GM19025 (cell line): ENCODE data around the gene DENND5B.
"Not testable (repeated sequence)": the region's sequence is repeated elsewhere in the genome, so short reads cannot be mapped to it uniquely, and the experiment has no call there.

Source experiments
- ATAC-seq: cut with Tn5 transposase; IDR thresholded peaks from one replicate; pipeline ENCODE4 v1.9.1; 2021; ENCODE audit warnings: mild to moderate bottlenecking, low read depth, moderate library complexity; ENCODE audit not compliant: unreplicated experiment

The DENND5B gene

DNA sequence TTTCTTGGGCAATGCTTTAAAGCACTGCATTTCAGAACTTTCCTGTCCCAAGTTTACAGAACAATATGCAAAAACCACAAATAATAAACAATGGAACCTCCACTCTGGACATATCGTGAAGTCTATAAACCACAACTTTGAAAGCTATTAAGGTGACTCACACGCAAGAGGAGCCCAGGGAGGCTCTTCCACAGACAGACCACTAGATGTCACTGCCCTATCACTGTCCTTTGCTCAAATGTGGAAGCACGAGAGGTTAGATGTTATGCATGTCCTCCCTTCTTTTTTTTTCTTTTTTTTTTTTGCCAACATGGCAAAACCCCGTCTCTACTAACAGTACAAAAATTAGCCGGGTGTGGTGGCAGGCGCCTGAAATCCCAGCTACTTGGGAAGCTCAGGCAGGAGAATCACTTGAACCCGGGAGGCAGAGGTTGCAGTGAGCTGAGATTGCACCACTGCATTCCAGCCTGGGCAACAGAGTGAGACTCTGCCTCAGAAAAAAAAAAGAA lies 187.8 kb downstream of the DENND5B start:
- peak; percentile 77 for ATAC-seq

DNA sequence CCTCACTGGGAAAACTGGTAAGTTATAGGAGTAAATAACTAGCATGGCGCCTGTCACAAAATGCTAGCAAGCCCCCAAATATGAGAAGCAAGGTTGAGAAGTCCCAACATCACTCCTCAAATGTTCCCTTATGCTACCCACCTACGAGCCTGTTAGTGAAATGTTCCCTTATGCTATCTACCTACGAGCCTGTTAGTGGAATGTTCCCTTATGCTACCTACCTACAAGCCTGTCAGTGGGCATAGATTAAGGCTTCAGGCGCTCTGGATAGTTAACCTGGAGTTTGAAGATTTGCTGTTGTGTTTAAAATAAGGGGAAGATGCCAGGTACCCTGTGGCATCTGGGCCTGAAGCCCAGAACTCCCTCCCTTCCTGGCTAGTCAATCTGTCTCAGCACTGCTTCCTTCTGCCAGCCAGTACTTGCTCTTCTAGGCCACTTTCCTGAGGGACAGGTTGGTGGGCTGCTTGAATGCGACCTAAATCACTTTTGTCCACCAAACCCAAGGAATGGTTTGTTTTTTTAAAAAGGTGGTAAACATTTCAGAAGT lies 197.9 kb downstream of the DENND5B start:
- ATAC-seq, result no peak

DNA sequence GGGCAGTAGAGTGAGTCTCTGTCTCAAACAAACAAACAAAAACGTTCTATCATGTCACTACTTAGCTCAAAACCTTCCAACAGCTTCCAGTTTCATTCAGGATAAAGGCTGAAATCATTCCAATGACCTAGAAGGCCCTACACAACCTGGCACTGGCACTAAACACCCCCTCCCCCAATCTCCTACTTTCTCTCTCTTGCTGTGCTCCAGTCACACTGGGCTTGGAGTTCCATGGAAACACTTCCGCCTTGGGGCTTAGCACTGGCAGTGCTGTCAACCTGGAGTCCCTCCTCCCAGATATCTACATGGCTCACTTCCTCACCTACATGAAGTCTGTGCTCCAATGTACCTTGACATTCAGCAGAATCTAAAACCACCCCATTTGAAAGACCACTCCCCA lies 199.9 kb downstream of the DENND5B start:
- ATAC-seq, result no peak

DNA sequence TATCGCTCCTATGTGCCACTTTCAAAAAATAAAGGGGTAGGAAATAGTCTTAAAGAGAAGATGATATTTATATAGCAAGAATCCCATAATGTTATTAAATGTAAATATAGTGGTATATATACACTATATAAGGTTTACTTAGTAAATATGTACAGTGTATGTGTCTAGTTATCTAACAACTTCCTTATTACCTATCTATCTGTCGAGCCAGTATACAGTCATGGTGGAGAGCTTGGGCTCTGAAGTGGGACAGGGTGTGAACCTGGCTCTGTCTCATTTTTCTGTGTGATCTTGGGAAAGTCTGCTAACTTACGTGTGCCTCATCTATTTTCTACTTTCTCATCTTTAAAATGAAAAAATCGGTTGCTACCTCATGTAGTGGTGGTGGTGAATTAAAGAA lies 202.2 kb downstream of the DENND5B start:
- ATAC-seq, result no peak

DNA sequence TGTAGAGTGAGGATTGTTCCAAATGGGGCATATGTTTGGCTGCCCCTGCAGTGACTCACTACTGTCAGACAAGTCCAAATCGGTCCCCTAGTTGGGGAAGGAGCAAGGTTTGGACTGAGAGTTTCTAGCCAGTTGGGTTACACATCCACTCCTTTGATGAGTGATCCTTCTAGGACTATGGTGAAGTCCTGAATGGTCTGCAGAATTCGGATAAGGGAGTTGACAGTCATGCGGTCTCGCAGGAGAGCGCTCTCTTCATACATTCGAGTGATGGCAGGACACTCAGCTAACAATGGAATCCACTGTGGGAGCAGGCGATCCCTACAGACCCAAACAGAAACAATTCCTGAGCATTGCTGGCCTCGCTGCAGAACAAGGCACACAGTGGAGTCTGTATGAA lies 203.5 kb downstream of the DENND5B start:
- no peak for ATAC-seq

DNA sequence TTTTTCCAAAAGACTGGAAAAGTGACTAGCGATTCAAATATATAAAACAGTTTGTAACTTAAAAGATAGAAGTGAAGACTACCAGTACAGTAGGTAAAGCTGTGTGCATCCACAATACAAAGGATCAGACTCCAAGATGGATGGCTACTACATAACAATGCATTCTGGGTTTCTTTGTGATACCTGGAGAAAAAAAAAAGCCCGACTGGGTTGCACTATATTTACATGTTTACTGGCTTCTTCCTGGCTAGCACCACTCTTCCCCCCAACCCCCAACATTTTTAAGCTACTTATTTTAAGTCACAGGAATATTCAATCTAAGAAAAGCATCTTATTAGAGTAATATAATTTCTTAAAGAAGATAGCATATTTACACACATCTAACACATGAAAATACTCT lies 203.9 kb downstream of the DENND5B start:
- no peak for ATAC-seq

DNA sequence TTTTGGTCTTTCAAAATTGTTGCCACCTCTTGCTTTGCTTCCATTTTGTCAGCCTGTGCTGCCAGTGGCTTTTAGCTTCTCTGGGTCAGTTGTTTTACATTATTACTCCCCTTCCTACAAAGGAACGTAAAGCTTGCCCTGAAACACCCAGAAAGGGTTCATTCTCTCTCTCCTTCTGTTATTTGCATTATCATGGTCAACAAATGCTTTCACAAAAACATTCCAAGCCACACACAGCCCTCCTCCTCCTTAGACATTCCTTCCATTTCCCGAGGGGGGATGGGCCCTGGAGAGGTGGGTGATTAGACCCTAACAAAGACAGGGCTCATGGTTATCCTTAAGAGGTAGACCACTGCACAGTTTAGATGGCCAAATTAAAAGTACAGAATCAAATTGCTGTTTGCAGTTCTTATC lies 204.6 kb downstream of the DENND5B start:
- ATAC-seq, result no peak

DNA sequence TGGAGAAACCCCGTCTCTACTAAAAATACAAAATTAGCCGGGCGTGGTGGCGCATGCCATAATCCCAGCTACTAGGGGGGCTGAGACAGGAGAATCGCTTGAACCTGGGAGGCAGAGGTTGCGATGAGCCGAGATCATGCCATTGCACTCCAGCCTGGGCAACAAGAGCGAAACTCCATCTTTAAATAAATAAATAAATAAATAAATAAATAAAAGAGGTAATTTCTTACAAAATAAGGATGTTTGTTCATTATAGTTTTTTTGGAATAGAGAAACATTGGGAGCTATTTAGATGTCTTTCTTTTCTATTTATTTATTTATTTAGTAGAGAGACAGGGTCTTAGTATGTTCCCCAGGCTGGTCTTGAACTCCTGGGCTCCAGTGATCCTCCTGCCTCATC lies 213.7 kb downstream of the DENND5B start:
- not testable (repeated sequence) for ATAC-seq

DNA sequence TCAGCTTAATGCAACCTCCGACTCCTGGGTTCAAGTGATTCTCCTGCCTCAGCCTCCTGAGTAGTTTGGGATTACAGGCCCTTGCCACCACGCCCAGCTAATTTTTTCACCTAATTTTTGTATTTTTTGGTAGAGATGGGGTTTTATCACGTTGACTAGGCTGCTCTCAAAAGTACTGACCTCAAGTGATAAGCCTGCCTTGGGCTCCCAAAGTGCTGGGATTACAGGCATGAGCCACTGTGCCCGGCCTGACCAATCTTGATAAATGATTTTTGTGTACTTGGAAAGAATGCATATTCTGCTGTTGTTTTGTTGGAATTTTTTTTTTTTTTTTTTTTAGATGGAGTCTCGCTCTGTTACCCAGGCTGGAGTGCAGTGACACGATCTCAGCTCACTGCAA lies 215.5 kb downstream of the DENND5B start:
- ATAC-seq, result not testable (repeated sequence)

DNA sequence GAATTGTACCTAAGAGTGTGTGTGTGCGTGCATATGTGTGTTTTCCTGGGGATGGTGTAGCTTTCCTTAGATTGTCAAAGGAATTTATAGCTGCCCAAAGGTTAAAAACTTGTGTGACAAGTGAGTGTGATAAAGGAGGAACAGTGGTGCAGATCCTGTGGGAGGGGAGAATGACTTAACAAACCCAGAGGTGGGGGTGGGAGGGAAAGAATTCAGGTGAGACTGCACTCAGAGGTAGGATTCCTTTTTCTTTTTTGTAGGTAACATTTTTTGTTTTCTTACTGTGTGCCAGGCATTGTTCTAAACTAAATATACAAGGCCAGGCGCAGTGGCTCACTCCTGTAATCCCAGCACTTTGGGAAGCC lies 219.7 kb downstream of the DENND5B start:
- no peak for ATAC-seq

DNA sequence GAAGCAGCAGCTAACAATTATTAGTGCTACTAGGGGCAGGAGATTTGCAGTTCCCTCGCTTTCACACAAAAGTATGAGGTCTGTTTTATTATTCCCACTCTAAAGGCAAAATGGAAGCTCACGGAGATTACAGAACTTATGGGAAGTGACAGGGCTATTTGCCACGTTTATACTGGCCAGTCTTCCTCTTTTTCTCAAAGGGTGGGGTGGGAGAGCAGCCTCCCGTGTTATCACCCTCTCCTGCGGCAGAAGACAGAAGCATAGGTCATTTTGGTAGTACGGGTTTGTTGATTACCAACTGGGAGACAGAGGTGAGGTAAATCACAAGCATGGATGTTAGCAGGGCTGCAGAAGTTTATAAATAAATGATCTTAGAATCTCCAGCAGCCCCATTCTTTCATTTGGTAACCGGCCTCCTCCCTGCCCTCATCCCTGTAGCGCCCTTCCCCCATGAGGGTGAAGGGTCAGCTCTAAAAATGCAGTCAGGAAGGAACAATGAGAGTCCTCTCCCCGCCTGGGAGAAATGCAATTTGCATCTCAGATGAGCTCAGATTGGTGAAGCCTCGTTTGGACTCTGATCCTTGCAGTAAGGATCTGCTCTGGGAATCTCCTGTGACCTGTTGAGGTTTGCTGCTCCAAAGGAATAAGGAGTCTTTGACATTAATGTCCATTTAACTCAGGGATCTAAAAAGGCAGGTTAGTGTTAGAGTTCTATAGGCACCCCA lies 220.2 kb downstream of the DENND5B start:
- ATAC-seq, result no peak

DNA sequence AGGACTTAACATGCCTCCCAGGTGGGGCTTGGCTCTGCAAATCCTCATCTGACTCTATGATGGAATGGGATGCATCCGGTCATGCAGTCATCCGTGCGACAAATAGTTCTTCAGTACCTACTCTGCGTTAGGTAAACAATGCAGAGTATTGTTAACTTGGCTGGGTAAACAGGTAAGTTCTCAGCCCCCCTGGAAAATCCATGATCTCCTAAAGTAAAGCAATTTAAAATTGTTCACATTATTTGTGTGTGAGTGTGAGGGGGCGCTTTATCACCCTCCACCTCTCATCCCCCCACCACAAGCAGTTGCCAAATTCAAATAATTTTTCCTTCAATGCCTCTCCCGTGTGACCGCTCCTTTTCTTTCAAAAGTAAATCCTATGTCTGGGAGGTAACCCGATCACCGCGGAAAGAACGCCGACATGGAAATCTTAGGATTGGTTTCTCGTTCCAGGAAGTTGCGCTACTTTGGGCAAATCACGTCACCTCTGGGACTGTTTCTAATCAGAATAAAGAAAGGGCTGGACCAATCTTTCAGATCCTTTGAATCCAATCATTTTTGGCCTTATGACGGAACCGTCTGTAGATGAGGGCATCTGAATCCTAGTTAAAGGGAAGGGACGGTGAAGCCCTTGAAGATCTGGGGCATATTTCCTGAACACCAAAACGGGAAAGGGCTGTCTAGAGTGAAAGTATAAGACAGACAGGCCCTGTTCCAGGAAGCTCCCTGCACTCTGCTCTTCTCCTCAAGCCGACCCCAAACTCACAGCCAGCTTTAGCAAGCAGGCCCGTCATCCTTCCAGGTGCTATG lies 221.0 kb downstream of the DENND5B start:
- no peak for ATAC-seq

DNA sequence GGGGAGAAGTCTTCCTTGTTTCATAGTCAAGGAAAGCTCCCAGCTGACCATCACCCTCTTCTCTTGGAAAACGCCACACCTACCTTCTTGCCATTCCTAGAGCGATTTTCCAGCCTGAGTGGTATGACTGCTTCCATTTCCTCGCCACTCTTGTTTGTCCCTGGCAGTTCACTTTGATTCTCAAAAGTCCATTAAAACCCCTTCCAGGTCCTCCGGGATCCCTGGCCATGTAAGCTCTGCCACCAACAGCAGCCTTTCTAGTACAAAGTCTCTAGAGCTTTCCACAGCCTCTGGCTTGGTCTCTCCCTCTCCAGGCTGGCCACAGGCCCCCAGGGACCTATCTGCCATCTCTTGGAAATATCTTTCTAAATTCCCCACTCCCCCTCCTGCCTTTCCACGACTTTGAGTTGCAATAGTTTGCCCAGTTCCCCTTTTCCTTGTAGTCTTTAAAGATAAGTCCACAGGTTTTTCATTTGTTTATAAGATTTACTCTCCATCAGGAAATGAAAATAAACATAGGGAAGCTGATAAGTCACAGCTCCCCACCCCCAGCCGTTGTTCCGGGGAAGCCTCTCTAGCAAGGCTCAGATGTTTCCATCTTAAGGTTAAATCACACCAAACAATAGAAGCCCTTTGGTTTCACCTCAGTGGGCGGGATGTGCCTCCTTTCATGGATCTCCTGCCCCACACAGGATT lies 222.1 kb downstream of the DENND5B start:
- ATAC-seq, result no peak

DNA sequence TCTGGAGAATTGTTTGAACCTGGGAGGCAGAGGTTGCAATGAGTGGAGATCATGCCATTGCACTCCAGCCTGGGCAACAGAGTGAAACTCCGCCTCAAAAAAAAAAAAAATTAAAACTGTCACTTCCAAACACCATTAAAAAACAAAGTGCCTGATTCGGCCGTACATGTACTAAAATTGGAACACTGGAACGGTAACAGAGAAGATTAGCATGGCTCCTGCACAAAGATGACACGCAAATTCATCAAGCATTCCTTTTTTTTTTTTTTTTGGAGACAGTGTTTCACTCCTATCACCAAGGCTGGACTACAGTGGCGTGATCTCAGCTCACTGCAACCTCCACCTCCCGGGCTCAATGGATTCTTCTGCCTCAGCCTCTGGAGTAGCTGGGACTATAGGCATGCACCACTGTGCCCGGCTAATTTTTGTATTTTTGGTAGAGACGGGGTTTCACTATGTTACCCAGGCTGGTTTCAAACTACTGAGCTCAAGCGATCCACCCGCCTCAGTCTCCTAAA lies 224.8 kb downstream of the DENND5B start:
- no peak for ATAC-seq

DNA sequence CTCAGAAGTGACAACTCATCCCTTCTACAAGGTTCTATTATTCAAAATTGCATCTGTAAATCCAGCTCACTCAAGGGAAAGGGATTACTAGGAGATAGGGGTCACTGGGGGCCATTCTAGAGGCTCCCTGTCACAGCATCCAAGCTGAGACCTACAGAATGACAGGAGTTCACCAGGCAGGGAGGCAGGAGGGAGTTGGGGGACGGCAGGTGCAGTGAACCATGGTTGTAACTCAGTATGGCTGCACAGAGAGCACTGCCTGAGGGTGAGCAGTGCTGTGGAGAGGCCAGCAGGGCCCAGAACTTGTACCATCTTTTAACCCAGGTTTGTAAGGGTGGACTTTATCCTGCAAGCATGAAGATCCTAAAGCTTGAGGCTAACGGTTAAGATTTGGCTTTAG lies 227.1 kb downstream of the DENND5B start:
- ATAC-seq, result no peak

DNA sequence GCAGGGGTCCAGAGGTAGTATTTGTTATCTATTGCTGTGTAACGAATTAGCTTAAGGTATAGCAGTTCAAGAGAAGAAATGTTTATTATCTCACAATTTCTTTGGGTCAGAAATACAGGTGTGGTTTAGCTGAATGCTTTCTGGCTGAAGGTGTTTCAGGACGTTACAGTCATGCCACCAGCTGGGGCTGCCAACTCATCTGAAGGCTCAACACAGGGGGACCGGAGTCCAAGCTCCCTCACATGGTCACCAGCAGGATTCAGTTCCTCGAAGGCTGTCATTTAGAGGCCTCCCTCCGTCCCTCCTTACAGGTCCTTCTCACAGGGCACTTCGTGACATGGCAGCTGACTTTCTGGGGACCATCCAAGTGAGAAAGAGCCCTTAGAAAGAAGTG lies 227.5 kb downstream of the DENND5B start:
- no peak for ATAC-seq

DNA sequence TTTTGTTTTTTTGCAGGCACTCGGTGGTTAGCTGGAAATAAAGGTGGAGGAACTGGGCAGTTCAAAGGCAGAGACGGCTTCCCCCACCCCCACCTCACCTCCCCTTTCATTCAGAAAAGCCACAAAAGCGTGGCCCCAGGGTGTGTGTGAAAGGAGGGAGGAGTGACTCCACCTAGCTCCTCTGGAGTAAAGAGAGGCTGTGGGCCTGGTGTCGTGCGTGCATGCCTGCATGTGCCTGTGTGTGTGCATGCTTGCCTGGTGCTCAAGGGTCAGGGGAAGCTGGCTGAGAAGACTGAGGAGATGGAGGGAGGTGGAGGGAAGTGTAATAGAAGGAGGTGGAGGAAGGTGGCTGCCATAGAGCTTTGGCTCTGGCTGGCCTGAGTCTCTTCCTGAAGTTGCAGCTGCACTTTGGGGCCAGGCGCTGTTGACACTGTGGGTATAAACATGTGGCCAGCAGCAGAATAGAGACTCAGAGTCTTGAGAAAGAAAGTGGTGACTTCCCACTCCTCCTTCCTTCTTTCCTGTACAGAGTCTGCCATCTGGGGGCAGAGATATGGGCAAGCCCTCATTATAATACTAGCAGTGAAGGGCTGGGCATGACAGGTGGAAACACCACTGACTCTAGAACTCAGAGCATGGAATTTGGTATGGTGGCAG lies 228.0 kb downstream of the DENND5B start:
- ATAC-seq, result peak; percentile 69

DNA sequence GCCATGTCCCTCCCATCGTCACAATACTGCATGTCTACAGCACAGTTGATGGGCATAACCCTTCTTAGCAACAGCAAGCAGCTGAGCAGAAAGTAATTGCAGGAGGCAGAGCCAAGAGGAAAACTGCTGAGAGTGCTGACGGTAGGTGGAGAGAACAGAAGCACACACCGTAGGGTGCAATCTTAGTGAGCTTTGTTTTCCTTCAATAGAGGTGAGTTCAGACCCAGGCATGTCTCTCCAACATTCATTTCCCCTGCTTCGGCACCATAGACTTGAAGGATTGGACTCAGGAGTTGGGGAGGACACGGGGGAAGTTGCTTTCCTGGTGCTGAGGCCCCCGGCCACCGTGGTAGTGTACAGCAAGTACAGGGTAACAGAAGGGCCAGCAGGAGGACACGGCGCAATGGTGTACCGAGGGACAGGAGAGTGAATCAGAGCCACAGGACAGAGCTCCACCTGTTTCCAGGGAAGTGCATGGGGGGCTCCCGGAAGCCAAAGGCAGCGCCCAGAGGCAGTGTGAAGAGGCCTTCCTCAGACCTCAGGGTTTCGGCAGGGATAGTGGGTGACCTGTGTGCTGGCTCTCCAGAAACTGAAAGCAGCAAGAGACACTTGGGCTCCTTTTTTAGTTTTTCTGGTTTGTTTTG lies 228.7 kb downstream of the DENND5B start:
- ATAC-seq, result peak; percentile 35

DNA sequence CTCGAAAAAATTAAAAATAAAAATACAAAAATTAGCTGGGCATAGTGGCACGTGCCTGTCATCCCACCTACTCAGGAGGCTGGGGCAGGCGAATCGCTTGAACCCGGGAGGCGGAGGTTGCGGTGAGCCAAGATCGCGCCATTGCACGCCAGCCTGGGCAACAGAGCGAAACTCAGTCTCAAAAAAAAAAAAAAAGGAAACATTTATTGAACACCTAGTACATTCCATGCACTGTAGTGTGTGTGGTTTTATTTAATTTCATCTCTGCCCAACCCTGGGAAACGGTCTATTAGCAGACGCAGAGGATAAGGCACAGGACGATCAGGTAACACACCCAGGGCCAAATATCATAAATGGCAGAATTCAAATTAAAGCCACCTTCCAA lies 229.2 kb downstream of the DENND5B start:
- ATAC-seq, result no peak

DNA sequence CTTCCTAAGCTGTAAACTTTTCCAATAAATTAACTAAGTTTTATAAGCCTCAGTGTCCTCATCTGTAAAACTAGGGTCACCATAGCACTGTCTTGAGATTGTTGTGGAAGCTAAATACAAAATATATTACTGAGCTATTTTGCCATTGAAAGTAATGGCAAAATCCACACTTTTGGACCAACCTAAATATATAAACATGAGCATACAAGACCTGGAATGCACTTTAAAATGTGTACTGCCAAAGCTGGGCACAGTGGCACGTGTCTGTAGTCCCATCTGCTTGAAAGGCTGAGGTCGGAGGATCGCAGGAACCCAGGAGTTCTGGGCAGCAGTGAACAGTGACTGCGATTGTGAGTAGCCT lies 235.2 kb downstream of the DENND5B start:
- no peak for ATAC-seq
